DND-41 (cell line): Measurements from ENCODE around the gene ADARB2.

Experiments used
- ATAC-seq: fragments of 200-7000 bp; cut with Tn5 transposase; 3 replicates; pipeline ENCODE4 v1.9.1; 2021; ENCODE audit warnings: low read depth; ENCODE audit not compliant: insufficient read depth
- DNase-seq: peaks from one replicate; pipeline ENCODE4 v3.0.0-alpha.2; 2020
- H2AFZ ChIP-seq: 2 replicates; pipeline ENCODE4 v1.6.0; 2012; ENCODE audit warnings: low read depth, low read length
- H3K27ac ChIP-seq: 2 replicates; pipeline ENCODE4 v1.5.1; 2012; ENCODE audit warnings: low read length, inconsistent platforms
- H3K27me3 ChIP-seq: fragments of 200-600 bp; sonication (generic); 2 replicates; pipeline ENCODE4 v1.6.0; 2012; ENCODE audit warnings: low read length, mild to moderate bottlenecking, inconsistent platforms; ENCODE audit not compliant: insufficient read depth, poor library complexity
- H3K36me3 ChIP-seq: 2 replicates; pipeline ENCODE4 v1.5.1; 2012; ENCODE audit warnings: low read length, inconsistent platforms; ENCODE audit not compliant: insufficient read depth
- H3K4me1 ChIP-seq: 2 replicates; pipeline ENCODE4 v1.5.1; 2012; ENCODE audit warnings: mild to moderate bottlenecking, low read length; ENCODE audit not compliant: insufficient read depth
- H3K4me2 ChIP-seq: 2 replicates; pipeline ENCODE4 v1.6.0; 2012; ENCODE audit warnings: mild to moderate bottlenecking, moderate library complexity, low read length, inconsistent platforms; ENCODE audit not compliant: insufficient read depth
- H3K4me3 ChIP-seq, 2 experiments: fragments of 200-600 bp in 1 of 2; shearing (Covaris generic) in 1 of 2; 2 replicates each; pipeline ENCODE4 v1.5.1; 2012 to 2016; ENCODE audit warnings: inconsistent platforms in 2 of 2, low read length in 2 of 2, mild to moderate bottlenecking in 2 of 2, low read depth in 1 of 2, moderate library complexity in 1 of 2
- H3K79me2 ChIP-seq: 2 replicates; pipeline ENCODE4 v1.6.0; 2012; ENCODE audit warnings: low read length, inconsistent platforms; ENCODE audit not compliant: insufficient read depth
- H3K9ac ChIP-seq: 2 replicates; pipeline ENCODE4 v1.6.0; 2012; ENCODE audit warnings: low read depth, mild to moderate bottlenecking, inconsistent platforms, low read length, moderate library complexity
- H3K9me3 ChIP-seq: 2 replicates; pipeline ENCODE4 v1.5.1; 2012; ENCODE audit warnings: low read length, moderate library complexity, mild to moderate bottlenecking, inconsistent platforms; ENCODE audit not compliant: insufficient read depth, severe bottlenecking
- H4K20me1 ChIP-seq: 2 replicates; pipeline ENCODE4 v1.6.0; 2012; ENCODE audit warnings: low read length; ENCODE audit not compliant: insufficient read depth
- EZH2 ChIP-seq: IDR thresholded peaks from 3 replicates; pipeline ENCODE4 v1.6.1; 2012; ENCODE audit warnings: borderline replicate concordance, low read depth, mild to moderate bottlenecking, moderate library complexity, low read length, inconsistent platforms; ENCODE audit not compliant: severe bottlenecking
- TF ChIP-seq, protein P1 (sequence below): IDR thresholded peaks from 2 replicates; pipeline ENCODE4 v1.5.1; 2012; ENCODE audit warnings: borderline replicate concordance, low read length, moderate library complexity, mild to moderate bottlenecking; ENCODE audit not compliant: poor library complexity, severe bottlenecking; ENCODE audit errors: extremely low read depth

ADARB2 gene

DNA sequence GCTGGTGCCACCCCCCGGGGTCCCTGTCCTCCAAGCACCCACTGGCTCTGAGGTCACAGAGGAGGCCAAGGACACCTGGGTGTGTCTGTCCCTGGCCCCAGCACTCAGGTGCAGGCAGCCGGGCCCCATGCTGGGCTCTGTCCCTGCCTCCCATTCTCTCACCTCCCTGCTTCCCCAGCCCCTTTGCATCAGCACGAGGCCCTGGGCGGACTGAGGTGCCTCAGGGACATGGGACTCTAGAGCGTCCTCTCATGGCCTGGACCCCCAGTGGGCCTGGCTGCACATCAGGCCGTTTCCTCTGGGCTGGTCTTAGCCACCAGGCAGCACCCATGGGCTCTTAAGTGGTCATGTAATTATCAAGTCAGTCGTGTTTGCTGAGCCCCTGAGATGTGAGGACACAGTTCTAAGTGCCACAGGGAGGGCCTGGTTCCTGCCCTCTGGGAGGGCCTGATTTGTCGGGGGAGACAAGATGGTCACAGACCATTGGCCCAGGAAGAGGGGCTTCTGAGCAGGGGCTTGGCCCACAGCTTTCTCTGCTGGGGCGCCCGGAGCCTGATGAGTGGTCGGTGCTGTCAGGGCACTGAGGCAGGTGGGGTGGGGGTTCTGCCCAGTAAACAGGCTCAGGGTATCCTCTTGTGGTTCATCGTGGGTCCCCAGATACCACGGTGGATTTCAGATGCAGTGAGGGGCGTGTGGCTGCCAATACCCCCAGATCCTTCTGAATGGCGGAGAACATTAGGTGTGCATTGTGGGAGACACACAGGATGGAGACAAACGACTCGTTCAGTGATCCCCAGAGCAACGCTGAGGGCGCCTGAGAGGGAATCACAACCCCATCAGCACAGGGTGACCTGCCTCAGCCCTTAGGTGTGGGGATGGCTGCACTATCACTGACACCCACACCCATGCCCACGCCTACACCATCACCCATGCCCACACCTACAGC is 528.7 kb downstream of the ADARB2 start:
- H3K36me3 ChIP-seq: no peaks in the 10 kb centered on the region
- H3K4me2 ChIP-seq: no peak overlapping the region
- no peak for DNase-seq
- ATAC-seq: no peak
- H3K9ac ChIP-seq: no peak overlapping the region
- H3K4me3 ChIP-seq: no peak overlapping the region
- H2AFZ ChIP-seq: no peak overlapping the region
- no peaks in the 10 kb centered on the region for H3K79me2 ChIP-seq
- no peaks in the 10 kb centered on the region for H3K27me3 ChIP-seq
- TF ChIP-seq, protein P1, sequence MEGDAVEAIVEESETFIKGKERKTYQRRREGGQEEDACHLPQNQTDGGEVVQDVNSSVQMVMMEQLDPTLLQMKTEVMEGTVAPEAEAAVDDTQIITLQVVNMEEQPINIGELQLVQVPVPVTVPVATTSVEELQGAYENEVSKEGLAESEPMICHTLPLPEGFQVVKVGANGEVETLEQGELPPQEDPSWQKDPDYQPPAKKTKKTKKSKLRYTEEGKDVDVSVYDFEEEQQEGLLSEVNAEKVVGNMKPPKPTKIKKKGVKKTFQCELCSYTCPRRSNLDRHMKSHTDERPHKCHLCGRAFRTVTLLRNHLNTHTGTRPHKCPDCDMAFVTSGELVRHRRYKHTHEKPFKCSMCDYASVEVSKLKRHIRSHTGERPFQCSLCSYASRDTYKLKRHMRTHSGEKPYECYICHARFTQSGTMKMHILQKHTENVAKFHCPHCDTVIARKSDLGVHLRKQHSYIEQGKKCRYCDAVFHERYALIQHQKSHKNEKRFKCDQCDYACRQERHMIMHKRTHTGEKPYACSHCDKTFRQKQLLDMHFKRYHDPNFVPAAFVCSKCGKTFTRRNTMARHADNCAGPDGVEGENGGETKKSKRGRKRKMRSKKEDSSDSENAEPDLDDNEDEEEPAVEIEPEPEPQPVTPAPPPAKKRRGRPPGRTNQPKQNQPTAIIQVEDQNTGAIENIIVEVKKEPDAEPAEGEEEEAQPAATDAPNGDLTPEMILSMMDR: no peak
- TF ChIP-seq EZH2: no peak
- H4K20me1 ChIP-seq: no peaks in the 10 kb centered on the region
- no peak overlapping the region for H3K27ac ChIP-seq
- H3K4me1 ChIP-seq: no peaks in the 10 kb centered on the region
- no peaks in the 10 kb centered on the region for H3K9me3 ChIP-seq

DNA sequence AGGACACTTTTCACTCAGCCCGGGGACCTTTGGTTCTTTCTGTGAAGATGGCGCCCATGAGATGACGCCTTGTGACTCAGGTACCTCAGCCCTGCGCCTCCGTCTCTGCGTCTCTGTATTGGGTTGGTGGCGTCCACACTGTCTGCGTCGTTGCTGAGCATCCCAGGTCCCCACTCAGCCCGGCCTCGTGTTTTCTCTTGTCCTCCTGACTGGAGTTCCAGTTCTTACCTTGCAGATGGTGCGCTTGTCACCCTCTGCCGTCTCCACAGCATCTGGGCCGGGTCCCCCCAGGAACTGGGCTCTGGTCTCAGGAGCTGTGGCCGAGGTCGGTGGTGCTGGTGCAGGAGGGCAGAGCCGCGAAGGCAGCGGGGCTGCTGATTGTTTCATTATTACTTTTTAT is 530.7 kb downstream of the ADARB2 start:
- Histone ChIP-seq H2AFZ (no peak overlapping the region), H3K4me1 (no peaks in the 10 kb centered on the region), H3K4me2 (no peak overlapping the region), H3K9ac (no peak overlapping the region), H3K79me2 (no peaks in the 10 kb centered on the region), H3K27me3 (no peaks in the 10 kb centered on the region), H3K9me3 (no peaks in the 10 kb centered on the region), H3K27ac (no peak overlapping the region), H4K20me1 (no peaks in the 10 kb centered on the region), H3K36me3 (no peaks in the 10 kb centered on the region), H3K4me3 (no peak overlapping the region)
- no peak for DNase-seq
- TF ChIP-seq, protein P1: no peak
- TF ChIP-seq EZH2: no peak
- no peak for ATAC-seq

DNA sequence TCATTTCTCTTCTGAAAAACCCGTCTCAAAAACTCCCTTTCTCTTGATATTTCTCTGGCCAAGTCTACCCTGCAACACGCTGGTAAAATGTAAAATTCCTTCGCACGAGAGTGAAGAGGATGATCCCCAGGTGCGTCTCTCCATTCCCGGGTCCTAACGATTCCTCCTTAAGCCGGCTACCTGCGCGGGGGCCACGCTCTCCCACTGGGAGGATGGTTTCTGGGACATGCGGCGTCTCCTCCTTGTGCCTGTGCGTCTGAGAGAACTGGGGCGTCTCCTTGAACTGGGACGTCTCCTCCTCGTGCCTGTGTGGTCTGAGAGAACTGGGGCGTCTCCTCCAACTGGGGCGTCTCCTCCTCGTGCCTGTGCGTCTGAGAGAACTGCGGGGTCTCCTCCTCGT is 531.2 kb downstream of the ADARB2 start:
- Histone ChIP-seq H3K9me3 (no peaks in the 10 kb centered on the region), H3K4me1 (no peaks in the 10 kb centered on the region), H3K27ac (no peak overlapping the region), H3K4me3 (no peak overlapping the region), H2AFZ (no peak overlapping the region), H3K27me3 (no peaks in the 10 kb centered on the region), H4K20me1 (no peaks in the 10 kb centered on the region), H3K79me2 (no peaks in the 10 kb centered on the region), H3K9ac (no peak overlapping the region), H3K36me3 (no peaks in the 10 kb centered on the region), H3K4me2 (no peak overlapping the region)
- ATAC-seq (no peak), DNase-seq (no peak)
- TF ChIP-seq, protein P1: no peak
- no peak for TF ChIP-seq EZH2
